ENCODE measurements around the gene SH2D7. TPM values are rescaled to one million over a fixed set of nuclear protein-coding genes. Genes with fewer than 3 reads are reported as not detected.

Gene SH2D7
- total and polyA plus RNA-seq, 8 donors, result 0.04 to 1.8 (median 0.15) TPM; not detected in 1

GRCh38 chr15:78083687-78084448 lies 8.5 kb upstream of the SH2D7 start:
- no peaks in the 10 kb centered on the region for H3K36me3 ChIP-seq
- WGBS, 2 donors, result 88 to 94% methylated on average over 6 of the region's 6 CpGs
- no peak for TF ChIP-seq CTCF (IDR thresholded peaks at IDR 0.05)

GRCh38 chr15:78084449-78084750 lies 8.0 kb upstream of the SH2D7 start:
- no peak for FAIRE-seq
- no peak for ATAC-seq
- no peak for DNase-seq

More at GRCh38 chr15:78083687-78084448, 8.5 kb upstream of the SH2D7 start:
- no peak overlapping the region for H3K4me3 ChIP-seq
- no peaks in the 10 kb centered on the region for H3K9me3 ChIP-seq
- no peak for FAIRE-seq
- intact Hi-C loops (cut with DNase I), result no loop called here
- no peak for ATAC-seq
- peaks cover 3 to 6% (median 4%) of the 10 kb centered on the region in 3 donors for H3K4me1 ChIP-seq
- no peak overlapping the region for H3K27ac ChIP-seq
- no peaks in the 10 kb centered on the region for H3K27me3 ChIP-seq
- no peak for DNase-seq

GRCh38 chr15:78085928-78086327 lies 6.4 kb upstream of the SH2D7 start:
- Histone ChIP-seq H3K27me3 (no peaks in the 10 kb centered on the region), H3K4me3 (no peak overlapping the region), H3K27ac (no peak overlapping the region), H3K4me1 (peaks cover 3 to 6% (median 4%) of the 10 kb centered on the region in 3 donors), H3K9me3 (no peaks in the 10 kb centered on the region), H3K36me3 (no peaks in the 10 kb centered on the region)
- no peak for TF ChIP-seq CTCF (IDR thresholded peaks at IDR 0.05)
- ATAC-seq (no peak), DNase-seq (no peak), FAIRE-seq (no peak)
- intact Hi-C loops (cut with DNase I), result no loop called here
- 77 to 79% methylated on average over 1 of the region's 1 CpG for WGBS, 2 donors

More at GRCh38 chr15:78084449-78084750, 8.0 kb upstream of the SH2D7 start:
- intact Hi-C loops (cut with DNase I), result no loop called here
- H3K27ac ChIP-seq, result no peak overlapping the region
- no peak for TF ChIP-seq CTCF (IDR thresholded peaks at IDR 0.05)
- no peak overlapping the region for H3K4me3 ChIP-seq
- 92 to 94% methylated on average over 5 of the region's 5 CpGs for WGBS, 2 donors
- H3K27me3 ChIP-seq, result no peaks in the 10 kb centered on the region
- H3K36me3 ChIP-seq, result no peaks in the 10 kb centered on the region
- H3K9me3 ChIP-seq, result no peaks in the 10 kb centered on the region
- peaks cover 3 to 6% (median 4%) of the 10 kb centered on the region in 3 donors for H3K4me1 ChIP-seq

GRCh38 chr15:78087951-78088772 lies 4.2 kb upstream of the SH2D7 start:
- ATAC-seq (peak; percentile 26 to 62 (median 46)), FAIRE-seq (no peak), DNase-seq (no peak)
- H3K9me3 ChIP-seq, result no peaks in the 10 kb centered on the region
- H3K36me3 ChIP-seq, result no peaks in the 10 kb centered on the region
- H3K27me3 ChIP-seq, result no peaks in the 10 kb centered on the region
- no peak overlapping the region for H3K4me3 ChIP-seq
- H3K4me1 ChIP-seq, result peaks cover 3 to 6% (median 4%) of the 10 kb centered on the region in 3 donors
- intact Hi-C loops (cut with DNase I), result no loop called here
- 74 to 78% methylated on average over 12 of the region's 12 CpGs for WGBS, 2 donors
- no peak for TF ChIP-seq CTCF (IDR thresholded peaks at IDR 0.05)
- no peak overlapping the region for H3K27ac ChIP-seq

GRCh38 chr15:78088773-78089080 lies 3.6 kb upstream of the SH2D7 start:
- ATAC-seq (peak; percentile 41 to 82 (median 72)), FAIRE-seq (no peak), DNase-seq (peak in 3 of 6 donors; percentile 45 to 59 (median 50))
- peaks cover 3 to 6% (median 4%) of the 10 kb centered on the region in 3 donors for H3K4me1 ChIP-seq
- no peaks in the 10 kb centered on the region for H3K27me3 ChIP-seq
- TF ChIP-seq CTCF (IDR thresholded peaks at IDR 0.05), result no peak
- WGBS, 2 donors, result 39 to 43% methylated on average over 3 of the region's 3 CpGs
- no peak overlapping the region for H3K27ac ChIP-seq
- H3K9me3 ChIP-seq, result no peaks in the 10 kb centered on the region
- intact Hi-C loops (cut with DNase I), result no loop called here
- no peaks in the 10 kb centered on the region for H3K36me3 ChIP-seq
- H3K4me3 ChIP-seq, result no peak overlapping the region
